Posterior vena cava (tissue), 2 donors: ENCODE results near the gene ANKS6. TPM values are rescaled to one million over a fixed set of nuclear protein-coding genes. Genes with fewer than 3 reads are reported as not detected.

ENCODE experiments used
- DNase-seq: peaks from one replicate; pipeline ENCODE4 v3.0.0-alpha.2; 2020; ENCODE audit warnings: low spot score
- intact Hi-C, 2 donors: fragments of 100-400 bp; cut with DNase I; formaldehyde crosslinking; loops; one replicate each; pipeline versions ENCODE4 v1.14.1 to v1.14.2; 2022 to 2023
- long read RNA-seq, 2 donors: library from polyadenylated mRNA; unstranded; transcript quantifications; one replicate each; pipeline ENCODE4 v2.0.0, GENCODE V29; 2020 to 2021
- total RNA-seq, 2 donors: library from RNA; stranded (reverse); fragmentation: NEBNext Ultra II Directional; extraction: Animal tissue kit (Norgen Biotek cat#: 25700); gene quantifications; one replicate each; pipeline ENCODE4 v1.2.1, GENCODE V29; 2021
- donor health status: DM: yes; HTN: yes; CAD: no.
- donor health status: DM: yes; HTN: yes; CAD: no.

Gene ANKS6
- 10 to 100 TPM; 15.5 to 18.6 TPM for total RNA-seq
- long read RNA-seq, donor 1, partial matches to known transcripts: 1 of 6 reads
- long read RNA-seq, donor 1, other reads (novel, unspliced or antisense): 5 of 6 reads
- long read RNA-seq, donor 2, partial matches to known transcripts: 3 of 7 reads
- long read RNA-seq, donor 2, other reads (novel, unspliced or antisense): 4 of 7 reads

DNA sequence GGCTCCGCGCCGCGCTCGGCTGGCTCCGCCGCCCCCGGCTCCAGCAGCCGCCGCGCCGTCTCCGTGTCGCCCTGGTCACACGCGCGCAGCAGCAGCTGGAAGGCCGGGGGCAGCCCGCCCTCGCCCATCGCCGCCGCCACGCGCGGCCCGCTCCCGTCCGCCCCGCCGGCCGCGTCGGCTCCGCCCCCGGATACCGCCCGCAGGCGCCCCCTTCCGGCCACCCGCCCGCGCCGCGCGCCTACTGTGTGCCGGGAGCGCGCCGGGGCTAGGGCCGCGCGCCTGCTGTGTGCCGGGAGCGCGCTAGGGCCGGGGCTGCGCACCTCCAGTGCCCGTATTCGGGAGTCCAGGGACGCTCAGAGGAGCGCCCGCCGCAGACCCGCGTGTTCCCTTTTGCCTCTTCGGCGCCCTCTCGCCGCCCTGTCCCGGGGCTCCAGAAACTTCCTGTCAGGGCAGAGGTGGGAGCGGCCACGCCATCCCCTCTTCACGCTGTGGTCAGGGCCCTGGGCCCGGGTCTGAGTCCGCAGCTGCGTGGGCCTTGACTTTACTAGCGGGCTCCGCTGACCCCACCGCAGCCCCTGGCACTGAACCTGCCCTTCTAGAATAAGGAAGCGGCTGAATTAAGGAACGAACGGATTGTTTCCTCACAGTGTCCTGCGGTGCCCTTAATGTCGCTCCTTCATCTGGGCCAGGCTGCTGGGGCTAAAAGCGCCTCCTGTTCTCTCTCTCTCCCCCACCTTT, at the start of gene ANKS6:
Gene ANKS6, minus strand, starts transcription at position 192 of the 738 bp plus-strand sequence. Its CDS starts 64 bp downstream, at position 128.
- DNase-seq: peak; percentile 94

DNA sequence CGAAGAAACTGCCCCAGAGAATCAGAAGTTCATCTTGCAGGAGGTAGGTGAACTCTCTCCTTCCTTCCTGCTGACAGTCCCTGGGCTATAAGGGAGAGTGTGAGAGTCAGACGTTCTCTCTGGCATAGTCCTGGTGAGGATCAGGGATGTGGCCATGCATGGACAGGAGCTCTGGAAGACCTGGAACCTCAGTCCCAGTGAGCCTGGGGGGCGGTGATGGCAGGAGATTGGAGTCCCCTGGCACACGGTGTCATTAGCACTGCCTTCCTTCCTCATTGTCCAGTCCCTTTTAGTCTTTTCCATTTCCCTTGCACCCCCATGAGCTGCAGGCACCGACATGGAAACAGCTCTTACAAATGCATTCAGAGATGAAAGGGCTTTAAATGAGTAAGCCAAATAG, 49.7 kb upstream of the ANKS6 start:
- intact Hi-C loops: loop anchor here (10.0 kb wide), 1 partner anchor 299 kb away; no protein-coding TSS in a partner anchor
- DNase-seq: no peak

More for the DNA sequence above, at the start of gene ANKS6:
- intact Hi-C loops: no loop called here

DNA sequence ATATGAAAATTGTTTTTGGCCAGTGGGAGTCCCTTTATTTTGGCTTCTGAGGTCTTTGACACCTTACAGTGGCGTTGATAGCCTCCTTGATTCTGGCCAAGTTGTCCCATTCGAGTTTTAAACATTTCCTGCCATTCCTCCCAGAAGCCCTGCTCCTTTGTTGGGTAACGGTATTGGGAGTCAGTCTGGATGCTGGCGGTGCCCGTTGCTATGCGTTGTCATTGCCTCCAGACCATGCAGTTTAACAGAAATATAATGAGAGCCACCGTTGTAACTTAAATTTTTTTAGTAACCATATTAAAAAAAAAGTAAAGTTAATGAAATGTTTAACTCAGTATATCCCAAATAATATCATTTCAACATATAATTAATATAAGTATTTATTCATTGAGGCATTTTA, 46.2 kb upstream of the ANKS6 start:
- DNase-seq: no peak
- intact Hi-C loops: loop anchor here (10.0 kb wide), 1 partner anchor 302 kb away; no protein-coding TSS in a partner anchor

DNA sequence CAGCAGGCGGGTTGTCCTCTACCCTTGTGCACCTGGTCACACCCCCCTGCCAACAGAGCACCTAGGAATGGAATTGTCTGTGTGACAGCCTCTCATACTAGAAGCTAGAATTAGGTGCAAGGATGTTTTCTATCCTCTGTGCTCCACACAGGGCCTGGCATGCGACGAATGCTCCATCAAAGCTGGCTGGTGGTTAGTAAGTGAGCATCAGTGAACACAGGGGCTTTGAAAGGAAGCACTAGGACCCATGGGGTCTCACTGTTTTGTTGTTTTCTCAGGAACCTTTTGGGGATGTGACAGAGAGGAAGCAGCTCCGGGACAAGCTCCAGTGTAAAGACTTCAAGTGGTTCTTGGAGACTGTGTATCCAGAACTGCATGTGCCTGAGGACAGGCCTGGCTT, 43.4 kb upstream of the ANKS6 start:
- intact Hi-C loops: loop anchor here (10.0 kb wide), 1 partner anchor 305 kb away; no protein-coding TSS in a partner anchor
- DNase-seq: no peak

GRCh38 chr9:98838868-98839565, 42.7 kb upstream of the ANKS6 start:
- intact Hi-C loops: no loop called here
- no peak for DNase-seq

- no peak for DNase-seq
- intact Hi-C loops: no loop called here
Measured at GRCh38 chr9:98838155-98838867, 42.0 kb upstream of the ANKS6 start.

DNA sequence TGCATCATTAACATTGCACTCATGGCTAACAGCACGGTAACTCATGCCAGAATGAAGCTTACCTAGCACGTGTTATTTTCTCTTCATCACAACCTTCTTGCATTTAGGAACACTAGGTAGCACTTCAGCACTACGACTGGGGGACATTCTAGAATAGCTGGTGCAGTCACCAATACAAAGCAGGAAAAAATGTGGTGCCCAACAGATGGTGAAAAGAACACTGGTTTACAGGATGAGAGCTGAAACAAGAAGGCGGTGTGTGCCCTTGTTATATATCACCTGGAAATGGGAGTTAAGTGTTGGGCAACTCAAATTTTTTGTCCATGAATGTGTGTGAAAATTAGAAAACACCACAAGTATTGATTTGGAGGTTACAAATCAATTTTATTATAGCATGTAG, 41.2 kb upstream of the ANKS6 start:
- intact Hi-C loops: no loop called here
- DNase-seq: no peak

- no peak for DNase-seq
- intact Hi-C loops: no loop called here
Measured at GRCh38 chr9:98836206-98836605, 39.9 kb upstream of the ANKS6 start.

DNA sequence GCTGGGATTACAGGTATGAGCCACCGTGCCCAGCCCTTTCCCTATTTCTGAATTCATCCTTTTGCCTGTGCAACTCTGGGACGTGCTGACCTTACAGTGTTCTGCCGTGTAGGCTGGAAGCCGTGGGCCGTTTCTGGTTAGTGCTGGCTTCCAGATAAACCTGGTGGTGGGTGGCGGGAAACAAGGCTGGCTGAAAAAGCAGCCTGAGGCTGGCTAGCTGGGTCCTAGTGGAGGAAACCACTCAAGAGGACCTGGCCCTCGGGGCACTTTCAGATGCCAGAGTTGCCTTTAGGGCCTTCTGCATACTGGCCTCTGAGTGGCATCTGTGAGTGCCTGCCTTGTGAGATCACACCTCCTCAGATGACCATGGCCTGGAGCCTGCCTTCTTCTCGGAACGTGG, 38.0 kb upstream of the ANKS6 start:
- intact Hi-C loops: no loop called here
- no peak for DNase-seq

- intact Hi-C loops: no loop called here
- no peak for DNase-seq
Measured at GRCh38 chr9:98833090-98833956, 37.0 kb upstream of the ANKS6 start.

DNA sequence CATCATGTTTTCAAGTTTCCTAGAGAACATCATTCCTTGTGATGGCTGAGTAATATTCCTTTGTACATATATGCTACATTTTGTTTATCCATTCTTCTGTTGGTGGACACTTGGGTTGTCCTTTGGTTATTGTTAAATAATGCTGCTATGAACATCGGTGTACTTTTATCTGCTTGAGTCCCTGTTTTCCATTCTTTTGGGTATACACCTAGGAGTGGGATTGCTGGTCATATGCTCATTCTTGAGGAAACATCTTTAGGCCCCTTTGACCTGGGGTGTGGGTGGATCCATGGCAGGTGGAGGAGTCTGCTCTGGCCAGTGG, 36.4 kb upstream of the ANKS6 start:
- DNase-seq: no peak
- intact Hi-C loops: no loop called here

GRCh38 chr9:98831696-98832095, 35.3 kb upstream of the ANKS6 start:
- intact Hi-C loops: no loop called here
- DNase-seq: no peak

- intact Hi-C loops: no loop called here
- no peak for DNase-seq
Measured at GRCh38 chr9:98830554-98830953, 34.2 kb upstream of the ANKS6 start.

DNA sequence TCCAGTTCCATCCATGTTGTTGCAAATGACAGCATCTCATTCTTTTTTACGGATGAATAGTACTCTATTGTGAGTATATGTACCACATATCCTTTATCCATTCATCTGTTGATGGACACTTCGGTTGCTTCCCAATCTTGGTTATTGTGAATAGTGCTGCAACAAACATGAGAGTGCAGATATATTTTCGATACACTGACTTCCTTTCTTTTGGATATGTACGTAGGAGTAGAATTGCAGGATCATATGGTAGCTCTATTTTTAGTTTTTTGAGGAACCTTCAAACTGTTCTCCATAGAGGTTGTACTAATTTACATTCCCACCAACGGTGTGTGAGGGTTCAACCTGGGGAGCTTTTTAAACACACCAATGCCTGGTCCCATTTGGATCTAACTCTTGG, 33.4 kb upstream of the ANKS6 start:
- intact Hi-C loops: no loop called here
- DNase-seq: no peak

GRCh38 chr9:98826716-98827115, 30.4 kb upstream of the ANKS6 start:
- intact Hi-C loops: no loop called here
- DNase-seq: no peak

- no peak for DNase-seq
- intact Hi-C loops: no loop called here
Measured at GRCh38 chr9:98825414-98825813, 29.1 kb upstream of the ANKS6 start.

DNA sequence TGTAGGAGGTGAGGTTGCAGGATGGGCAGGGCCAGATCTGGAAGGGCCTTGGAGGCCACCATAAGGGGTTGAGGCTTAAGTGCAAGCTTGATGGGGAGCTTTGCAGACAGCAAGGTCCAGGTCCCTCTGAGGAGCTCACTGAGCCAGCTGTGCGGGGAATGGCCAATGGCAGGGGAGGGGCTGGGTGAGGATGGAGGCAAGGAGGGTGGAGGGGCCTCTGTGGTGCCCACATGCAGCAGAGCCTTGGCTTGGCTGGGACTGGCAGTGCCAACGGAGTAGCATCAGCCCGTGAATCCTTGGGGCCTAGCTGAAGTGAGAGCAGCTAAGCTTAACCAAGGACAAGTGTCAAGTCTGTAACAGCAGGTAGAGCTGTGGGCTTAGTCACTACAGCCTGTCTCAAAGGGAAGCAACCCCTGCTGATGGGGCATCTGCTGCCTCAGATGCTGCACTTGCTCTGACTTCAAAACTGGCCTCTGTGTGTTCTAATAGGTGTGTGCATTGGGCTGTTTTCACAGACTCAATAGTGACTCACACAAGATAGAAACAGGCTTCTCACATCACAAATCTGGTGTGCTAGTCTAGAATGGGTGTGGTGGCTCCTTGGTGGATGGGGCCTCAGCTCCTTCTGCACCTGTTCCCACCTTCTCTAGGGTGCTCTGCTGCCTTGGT, 27.4 kb upstream of the ANKS6 start:
- DNase-seq: no peak
- intact Hi-C loops: no loop called here

- DNase-seq: no peak
- intact Hi-C loops: no loop called here
Measured at GRCh38 chr9:98822661-98823060, 26.3 kb upstream of the ANKS6 start.

GRCh38 chr9:98821831-98822230, 25.5 kb upstream of the ANKS6 start:
- intact Hi-C loops: no loop called here
- no peak for DNase-seq
